NCI-H1105 treated with DMSO at 0.1 percent for 48 hours (cell line): ENCODE data around the gene NPIPB6.
"Not testable (repeated sequence)": the region's sequence is repeated elsewhere in the genome, so short reads cannot be mapped to it uniquely, and the experiment has no call there.

Experiments
- DNase-seq: peaks from one replicate; lab custom pipeline; 2025; lab: John Stamatoyannopoulos, UW

NPIPB6 gene

GRCh38 chr16:28363408-28363807 is at the start of gene NPIPB6:
TSS of gene NPIPB6 (minus strand) at chr16:28363508. CDS start at chr16:28362822, 686 bp downstream.
- not testable (repeated sequence) for DNase-seq

- DNase-seq, result not testable (repeated sequence)
These were observed 40.1 kb upstream of the NPIPB6 start, which contains the start of gene EIF3CL for GRCh38 chr16:28403220-28404072. TSS of gene EIF3CL (minus strand) at chr16:28403841. CDS start at chr16:28403618, 223 bp downstream.

GRCh38 chr16:28392054-28392453 is 28.7 kb upstream of the NPIPB6 start:
- DNase-seq, result not testable (repeated sequence)

GRCh38 chr16:28382177-28382867 is 19.0 kb upstream of the NPIPB6 start:
- DNase-seq, result not testable (repeated sequence)

- DNase-seq, result not testable (repeated sequence)
These were observed 14.5 kb upstream of the NPIPB6 start for GRCh38 chr16:28377822-28378221.

- not testable (repeated sequence) for DNase-seq
These were observed 13.9 kb upstream of the NPIPB6 start for GRCh38 chr16:28377108-28377625.

- DNase-seq, result not testable (repeated sequence)
These were observed 11.8 kb upstream of the NPIPB6 start for GRCh38 chr16:28375115-28375514.

GRCh38 chr16:28374281-28374680 is 11.0 kb upstream of the NPIPB6 start:
- DNase-seq, result not testable (repeated sequence)

- not testable (repeated sequence) for DNase-seq
These were observed 4.6 kb upstream of the NPIPB6 start for GRCh38 chr16:28367926-28368325.

- DNase-seq, result not testable (repeated sequence)
These were observed 1.2 kb upstream of the NPIPB6 start for GRCh38 chr16:28364268-28365173.

- DNase-seq, result not testable (repeated sequence)
These were observed 708 bp downstream of the NPIPB6 start for GRCh38 chr16:28362600-28362999.

GRCh38 chr16:28338230-28338629 is 25.1 kb downstream of the NPIPB6 start:
- not testable (repeated sequence) for DNase-seq

GRCh38 chr16:28336940-28337710 is 26.2 kb downstream of the NPIPB6 start:
- DNase-seq, result not testable (repeated sequence)

- DNase-seq, result not testable (repeated sequence)
These were observed 27.6 kb downstream of the NPIPB6 start for GRCh38 chr16:28335678-28336077.

GRCh38 chr16:28332632-28333031 is 30.7 kb downstream of the NPIPB6 start:
- DNase-seq, result not testable (repeated sequence)

GRCh38 chr16:28330981-28331380 is 32.3 kb downstream of the NPIPB6 start:
- DNase-seq, result not testable (repeated sequence)

GRCh38 chr16:28330232-28330631 is 33.1 kb downstream of the NPIPB6 start:
- not testable (repeated sequence) for DNase-seq

GRCh38 chr16:28326881-28327610 is 36.3 kb downstream of the NPIPB6 start:
- DNase-seq, result peak; percentile 39

- DNase-seq, result no peak
These were observed 38.4 kb downstream of the NPIPB6 start for GRCh38 chr16:28324887-28325279.
